ENCODE measurements around the gene FRMD6.

Gene FRMD6

DNA sequence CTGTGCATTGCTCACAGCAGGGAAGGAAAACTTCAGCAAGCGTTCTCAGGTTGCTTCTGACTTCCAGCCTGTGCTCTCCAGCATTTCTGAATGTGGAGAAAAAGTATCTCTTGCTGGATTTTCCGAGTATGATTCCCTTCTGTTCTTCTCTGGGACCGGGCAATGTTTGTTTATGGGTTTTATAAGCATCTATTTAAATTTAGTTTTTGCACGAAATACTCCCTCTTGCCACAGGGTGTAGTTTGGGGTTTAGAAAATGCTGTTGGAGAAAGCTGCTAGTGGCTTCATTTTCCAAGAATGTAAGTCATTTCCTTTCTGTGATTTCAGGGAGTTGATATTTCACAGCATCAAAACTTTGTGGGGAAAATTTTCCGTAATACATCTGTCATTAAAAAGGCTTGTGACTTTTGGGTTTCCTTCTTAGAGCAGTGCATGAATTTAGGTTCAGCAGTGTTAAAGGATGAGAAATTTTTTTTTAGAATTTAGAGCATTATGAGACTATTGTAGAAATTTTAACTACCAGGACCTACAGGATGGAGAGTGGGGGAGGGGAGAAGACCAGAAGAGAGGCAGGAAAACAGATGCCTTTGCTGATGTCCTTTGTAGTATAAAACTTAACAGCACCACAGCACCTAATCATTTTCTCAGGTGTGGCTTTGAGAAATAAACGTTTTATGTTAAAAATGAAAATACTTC, 1.5 kb downstream of the FRMD6 start:
- Histone ChIP-seq H3K4me3 (ENCODE audit: low read length) (peak overlapping the region; percentile 90), H3K9me3 (ENCODE audit: insufficient read depth, low read depth, low read length) (no peaks in the 10 kb centered on the region), H3K36me3 (ENCODE audit: insufficient read depth, low read length) (no peaks in the 10 kb centered on the region), H3K4me1 (ENCODE audit: insufficient read depth, low read length) (peaks cover 31% of the 10 kb centered on the region), H3K9ac (ENCODE audit: low read depth, low read length) (peak overlapping the region; percentile 61), H3K27me3 (ENCODE audit: insufficient read depth, low read length) (no peaks in the 10 kb centered on the region), H3K27ac (ENCODE audit: low read depth, low read length) (no peak overlapping the region)
- WGBS = 14% methylated on average over 3 of the region's 6 CpGs

DNA sequence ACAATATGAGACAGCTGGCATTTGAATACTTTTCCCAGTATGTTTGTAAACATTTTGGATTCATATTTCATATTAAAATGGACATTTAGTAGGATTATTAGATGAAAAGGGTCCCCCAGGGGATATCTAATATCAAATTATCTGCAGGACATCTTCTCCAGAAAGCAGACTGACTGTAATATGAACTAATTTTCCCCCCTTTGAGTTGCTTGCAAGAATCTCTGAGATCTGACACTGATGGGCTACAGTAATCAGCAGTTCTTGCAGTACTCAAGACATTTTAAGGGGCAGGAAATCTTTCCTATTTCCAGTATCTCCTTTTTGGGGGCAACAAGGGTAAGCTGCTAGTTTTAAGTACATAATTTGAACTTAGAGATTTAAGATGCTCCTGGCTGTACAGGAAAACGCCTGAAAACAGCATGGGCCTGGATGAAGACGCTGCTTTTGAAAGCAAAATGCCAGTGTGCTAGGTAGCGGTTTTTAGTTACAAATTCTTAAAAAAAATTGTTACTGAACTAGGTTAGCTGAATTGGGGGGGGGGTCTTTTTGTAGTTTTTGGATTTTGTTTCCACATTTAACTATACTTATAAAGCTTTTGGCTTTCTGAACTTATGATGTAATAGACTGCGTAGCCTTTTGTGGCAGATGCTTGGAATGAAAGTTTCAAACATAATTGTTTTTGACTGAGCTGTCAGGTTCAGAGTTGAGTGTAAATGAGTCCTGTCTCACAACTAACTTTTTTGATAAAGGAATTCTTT, 2.2 kb downstream of the FRMD6 start:
- Histone ChIP-seq H3K4me1 (ENCODE audit: insufficient read depth, low read length) (peaks cover 31% of the 10 kb centered on the region), H3K27me3 (ENCODE audit: insufficient read depth, low read length) (no peaks in the 10 kb centered on the region), H3K36me3 (ENCODE audit: insufficient read depth, low read length) (no peaks in the 10 kb centered on the region), H3K4me3 (ENCODE audit: low read length) (peak overlapping the region; percentile 90), H3K27ac (ENCODE audit: low read depth, low read length) (no peak overlapping the region; the same call in 1 of the 2 replicates), H3K9ac (ENCODE audit: low read depth, low read length) (peak overlapping the region; percentile 2; the same call in 1 of the 2 replicates), H3K9me3 (ENCODE audit: insufficient read depth, low read depth, low read length) (no peaks in the 10 kb centered on the region)
- 83% methylated on average over 4 of the region's 4 CpGs for WGBS

DNA sequence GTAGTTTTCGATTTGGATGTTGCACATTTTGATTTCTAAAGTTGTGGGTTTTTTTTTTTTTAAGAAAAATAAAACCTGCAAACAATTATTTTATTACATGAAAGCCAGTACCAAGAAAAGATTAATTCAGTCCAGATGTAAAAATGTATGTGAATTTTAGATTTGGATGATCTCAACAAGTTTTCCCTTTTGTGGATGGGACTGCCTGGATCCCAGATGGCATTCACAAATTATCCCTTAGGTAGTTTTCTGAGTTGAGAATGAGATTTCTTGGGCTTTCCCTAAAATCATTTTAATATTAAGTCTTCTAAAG, 2.8 kb downstream of the FRMD6 start:
- Histone ChIP-seq H3K27ac (ENCODE audit: low read depth, low read length) (no peak overlapping the region), H3K36me3 (ENCODE audit: insufficient read depth, low read length) (no peaks in the 10 kb centered on the region), H3K9ac (ENCODE audit: low read depth, low read length) (no peak overlapping the region), H3K27me3 (ENCODE audit: insufficient read depth, low read length) (no peaks in the 10 kb centered on the region), H3K4me3 (ENCODE audit: low read length) (peak overlapping the region; percentile 90; the same call in 1 of the 2 replicates), H3K4me1 (ENCODE audit: insufficient read depth, low read length) (peaks cover 31% of the 10 kb centered on the region), H3K9me3 (ENCODE audit: insufficient read depth, low read depth, low read length) (no peaks in the 10 kb centered on the region)
- WGBS = no CpG with 5 or more reads among the region's 1 CpG

DNA sequence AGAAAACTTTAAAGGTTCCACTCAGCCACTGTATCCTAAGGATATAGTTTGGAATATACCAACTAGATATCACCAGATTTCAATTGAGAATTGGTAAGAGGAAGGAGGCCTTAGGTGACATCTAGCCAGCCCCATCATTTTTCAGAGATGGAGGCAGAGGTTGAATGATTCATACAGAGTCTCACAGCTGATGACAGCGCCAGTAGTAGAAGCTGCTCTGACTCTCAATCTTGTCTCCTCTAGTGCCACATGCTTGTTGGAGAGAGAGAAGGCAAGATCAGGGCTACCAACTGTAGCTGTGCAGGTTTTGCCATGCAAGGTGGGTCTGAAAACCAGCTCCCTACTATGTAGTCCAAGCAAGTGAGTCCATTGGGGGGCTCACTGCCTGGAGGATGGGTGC, 6.1 kb downstream of the FRMD6 start:
- Histone ChIP-seq H3K9ac (ENCODE audit: low read depth, low read length) (no peak overlapping the region), H3K36me3 (ENCODE audit: insufficient read depth, low read length) (no peaks in the 10 kb centered on the region), H3K4me1 (ENCODE audit: insufficient read depth, low read length) (peaks cover 27% of the 10 kb centered on the region), H3K27ac (ENCODE audit: low read depth, low read length) (no peak overlapping the region), H3K27me3 (ENCODE audit: insufficient read depth, low read length) (no peaks in the 10 kb centered on the region), H3K4me3 (ENCODE audit: low read length) (no peak overlapping the region), H3K9me3 (ENCODE audit: insufficient read depth, low read depth, low read length) (no peaks in the 10 kb centered on the region)
- 100% methylated on average over 1 of the region's 1 CpG for WGBS

DNA sequence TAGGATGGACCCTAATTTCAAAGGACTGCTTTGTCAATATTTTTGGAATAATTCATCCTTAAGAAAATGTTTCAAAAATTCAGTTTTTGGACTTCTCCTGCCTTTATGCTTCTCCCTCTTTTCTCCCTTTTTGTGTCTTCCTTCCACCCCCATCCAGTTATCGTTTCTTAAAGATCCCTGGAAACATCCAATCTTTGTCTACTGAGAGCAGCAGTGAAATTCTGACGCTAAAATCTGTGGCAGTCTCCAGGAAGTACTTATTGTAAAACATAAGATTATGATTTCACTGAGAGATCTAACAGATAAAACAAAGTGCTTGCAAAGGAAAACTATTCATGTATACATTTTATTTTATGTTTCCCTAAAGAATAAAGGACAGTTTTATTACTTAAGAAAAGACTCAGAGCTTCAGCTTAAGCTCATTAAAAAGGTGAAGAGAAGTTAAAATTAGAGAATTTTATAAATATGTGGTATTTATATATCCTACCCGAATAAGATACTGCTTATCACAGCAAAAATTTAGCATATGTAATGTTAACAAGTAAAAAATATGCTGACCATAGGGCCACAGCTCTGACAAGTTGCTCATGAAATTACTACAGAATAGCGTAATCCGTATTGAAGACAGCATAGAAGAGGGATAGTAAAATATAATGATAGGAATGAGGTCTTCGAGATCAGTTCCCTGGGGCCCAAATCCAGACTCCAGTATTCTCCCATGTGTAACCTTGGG, 6.9 kb downstream of the FRMD6 start:
- no peak overlapping the region for H3K27ac ChIP-seq (ENCODE audit: low read depth, low read length)

DNA sequence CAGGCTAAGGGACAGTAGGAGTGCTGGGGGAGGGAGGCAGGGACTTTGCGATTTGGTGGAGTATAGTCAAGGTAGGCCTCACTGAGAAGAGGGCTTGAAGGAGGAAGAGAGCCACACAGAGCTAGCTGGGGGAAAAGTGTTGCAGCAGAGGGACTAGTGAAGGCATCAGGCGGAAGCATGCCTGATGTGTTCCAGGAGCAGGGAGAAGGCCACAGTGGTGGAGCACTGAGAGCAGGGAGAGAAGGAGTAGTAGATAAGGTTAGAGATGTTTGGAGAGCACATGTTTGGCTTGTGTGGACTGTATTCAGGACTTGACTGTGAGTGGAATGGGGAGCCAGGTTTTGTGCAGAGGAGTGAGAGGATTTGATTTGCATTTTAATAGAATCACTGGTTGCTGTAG, 9.0 kb downstream of the FRMD6 start:
- H3K36me3 ChIP-seq (ENCODE audit: insufficient read depth, low read length) = no peaks in the 10 kb centered on the region
- no peak overlapping the region for H3K9ac ChIP-seq (ENCODE audit: low read depth, low read length)
- no peak overlapping the region for H3K4me3 ChIP-seq (ENCODE audit: low read length)
- H3K4me1 ChIP-seq (ENCODE audit: insufficient read depth, low read length) = peaks cover 1% of the 10 kb centered on the region; the same call in 1 of the 2 replicates
- no peaks in the 10 kb centered on the region for H3K9me3 ChIP-seq (ENCODE audit: insufficient read depth, low read depth, low read length)
- 87% methylated on average over 2 of the region's 2 CpGs for WGBS
- no peak overlapping the region for H3K27ac ChIP-seq (ENCODE audit: low read depth, low read length)
- H3K27me3 ChIP-seq (ENCODE audit: insufficient read depth, low read length) = no peaks in the 10 kb centered on the region

More for the DNA sequence above, 6.9 kb downstream of the FRMD6 start:
- WGBS = 100% methylated on average over 4 of the region's 6 CpGs
- Histone ChIP-seq H3K4me1 (ENCODE audit: insufficient read depth, low read length) (peaks cover 23% of the 10 kb centered on the region), H3K4me3 (ENCODE audit: low read length) (no peak overlapping the region), H3K9ac (ENCODE audit: low read depth, low read length) (no peak overlapping the region), H3K9me3 (ENCODE audit: insufficient read depth, low read depth, low read length) (no peaks in the 10 kb centered on the region), H3K36me3 (ENCODE audit: insufficient read depth, low read length) (no peaks in the 10 kb centered on the region), H3K27me3 (ENCODE audit: insufficient read depth, low read length) (no peaks in the 10 kb centered on the region)

DNA sequence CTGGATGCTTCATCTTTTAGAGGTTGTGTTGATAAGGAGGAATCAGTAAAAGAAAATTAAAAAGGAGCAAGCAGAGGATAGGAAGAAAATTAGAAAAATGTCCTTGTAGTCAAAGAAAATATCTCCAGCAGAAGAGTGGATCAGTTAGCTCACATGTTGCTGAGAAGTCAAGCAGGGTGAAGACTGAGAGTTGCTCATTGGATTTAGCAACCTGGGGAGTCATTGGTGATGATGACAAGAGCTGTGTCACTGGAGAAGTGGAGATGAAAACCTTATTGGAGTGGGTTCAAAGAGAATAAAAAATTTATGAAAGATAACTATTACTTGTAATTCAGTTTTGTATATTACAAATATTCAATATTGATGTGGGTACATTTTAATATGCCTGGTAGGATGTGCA, 9.8 kb downstream of the FRMD6 start:
- Histone ChIP-seq H3K27me3 (ENCODE audit: insufficient read depth, low read length) (no peaks in the 10 kb centered on the region), H3K27ac (ENCODE audit: low read depth, low read length) (no peak overlapping the region)

DNA sequence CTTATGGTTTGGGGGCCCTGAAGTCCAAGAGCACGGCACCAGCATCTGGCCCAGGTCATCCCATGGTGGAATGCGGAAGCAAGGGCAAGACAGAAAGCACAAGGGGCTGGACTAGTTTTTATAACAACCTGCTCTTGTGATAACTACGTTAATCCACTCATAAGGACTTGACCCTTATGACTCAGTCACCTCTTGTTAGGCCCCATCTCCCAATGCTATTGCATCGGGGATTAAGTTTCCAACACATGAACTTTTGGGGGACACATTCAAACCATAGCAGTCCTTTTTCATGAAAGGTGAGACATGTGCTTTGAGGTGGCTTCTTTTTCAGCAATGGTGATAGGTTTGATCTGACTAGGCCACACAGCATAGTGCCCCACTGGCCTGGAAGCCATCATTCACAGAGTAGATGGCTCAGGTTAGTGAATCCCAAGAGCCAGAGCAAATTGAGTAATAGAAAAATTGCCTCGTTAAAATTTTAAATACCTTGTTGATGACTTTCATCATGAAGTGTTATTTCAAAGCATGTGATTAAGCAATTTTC, 12.1 kb downstream of the FRMD6 start:
- WGBS = 95% methylated on average over 5 of the region's 5 CpGs
- Histone ChIP-seq H3K27ac (ENCODE audit: low read depth, low read length) (no peak overlapping the region), H3K4me3 (ENCODE audit: low read length) (no peak overlapping the region), H3K36me3 (ENCODE audit: insufficient read depth, low read length) (no peaks in the 10 kb centered on the region), H3K9me3 (ENCODE audit: insufficient read depth, low read depth, low read length) (no peaks in the 10 kb centered on the region), H3K9ac (ENCODE audit: low read depth, low read length) (no peak overlapping the region), H3K4me1 (ENCODE audit: insufficient read depth, low read length) (no peaks in the 10 kb centered on the region), H3K27me3 (ENCODE audit: insufficient read depth, low read length) (no peaks in the 10 kb centered on the region)

More for the DNA sequence above, 9.8 kb downstream of the FRMD6 start:
- no peak overlapping the region for H3K9ac ChIP-seq (ENCODE audit: low read depth, low read length)
- no peaks in the 10 kb centered on the region for H3K4me1 ChIP-seq (ENCODE audit: insufficient read depth, low read length)
- H3K4me3 ChIP-seq (ENCODE audit: low read length) = no peak overlapping the region
- no peaks in the 10 kb centered on the region for H3K9me3 ChIP-seq (ENCODE audit: insufficient read depth, low read depth, low read length)
- no peaks in the 10 kb centered on the region for H3K36me3 ChIP-seq (ENCODE audit: insufficient read depth, low read length)

DNA sequence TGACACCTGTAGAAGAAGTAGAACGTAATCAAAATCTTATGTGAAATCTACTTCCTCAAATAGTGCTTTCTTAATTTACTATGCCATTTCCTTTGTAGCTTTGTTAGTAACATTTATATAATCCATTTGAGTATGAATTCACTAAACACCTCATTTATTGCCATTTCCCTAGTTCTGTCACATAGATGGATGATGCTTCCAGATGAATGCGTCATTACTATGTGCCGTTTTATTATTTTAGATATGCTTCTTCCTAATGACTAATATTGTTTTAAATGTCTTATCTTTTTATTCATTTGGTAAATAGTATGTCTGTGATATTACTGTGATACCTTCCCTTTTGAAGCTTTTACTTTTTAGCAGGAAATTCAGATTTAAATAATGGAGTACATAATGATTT, 14.4 kb downstream of the FRMD6 start:
- no peaks in the 10 kb centered on the region for H3K9me3 ChIP-seq (ENCODE audit: insufficient read depth, low read depth, low read length)
- no peaks in the 10 kb centered on the region for H3K27me3 ChIP-seq (ENCODE audit: insufficient read depth, low read length)
- H3K36me3 ChIP-seq (ENCODE audit: insufficient read depth, low read length) = no peaks in the 10 kb centered on the region
- no peak overlapping the region for H3K27ac ChIP-seq (ENCODE audit: low read depth, low read length)
- no peak overlapping the region for H3K4me3 ChIP-seq (ENCODE audit: low read length)
- no CpG with 5 or more reads among the region's 3 CpGs for WGBS
- no peak overlapping the region for H3K9ac ChIP-seq (ENCODE audit: low read depth, low read length)
- H3K4me1 ChIP-seq (ENCODE audit: insufficient read depth, low read length) = no peaks in the 10 kb centered on the region

DNA sequence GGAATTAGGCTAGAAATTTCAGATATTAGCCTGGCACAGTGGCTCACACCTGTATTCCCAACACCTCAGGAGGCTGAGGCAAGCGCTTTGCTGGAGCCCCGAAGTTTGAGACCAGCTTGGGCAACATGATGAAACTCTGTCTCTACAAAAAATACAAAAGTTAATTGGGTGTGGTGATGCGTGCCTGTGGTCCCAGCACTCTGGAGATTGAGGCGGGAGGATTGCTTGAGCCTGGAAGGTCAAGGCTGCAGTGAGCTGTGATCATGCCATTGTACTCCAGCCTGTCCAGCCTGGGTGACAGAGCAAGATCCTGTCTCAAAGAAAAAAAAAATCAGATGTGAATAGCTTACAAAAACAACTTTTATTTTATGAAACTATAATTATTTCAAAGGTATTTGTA, 15.1 kb downstream of the FRMD6 start:
- Histone ChIP-seq H3K36me3 (ENCODE audit: insufficient read depth, low read length) (no peaks in the 10 kb centered on the region), H3K27ac (ENCODE audit: low read depth, low read length) (no peak overlapping the region), H3K4me3 (ENCODE audit: low read length) (no peak overlapping the region), H3K9ac (ENCODE audit: low read depth, low read length) (no peak overlapping the region), H3K27me3 (ENCODE audit: insufficient read depth, low read length) (no peaks in the 10 kb centered on the region), H3K9me3 (ENCODE audit: insufficient read depth, low read depth, low read length) (no peaks in the 10 kb centered on the region), H3K4me1 (ENCODE audit: insufficient read depth, low read length) (no peaks in the 10 kb centered on the region)
- WGBS = 89% methylated on average over 4 of the region's 4 CpGs

DNA sequence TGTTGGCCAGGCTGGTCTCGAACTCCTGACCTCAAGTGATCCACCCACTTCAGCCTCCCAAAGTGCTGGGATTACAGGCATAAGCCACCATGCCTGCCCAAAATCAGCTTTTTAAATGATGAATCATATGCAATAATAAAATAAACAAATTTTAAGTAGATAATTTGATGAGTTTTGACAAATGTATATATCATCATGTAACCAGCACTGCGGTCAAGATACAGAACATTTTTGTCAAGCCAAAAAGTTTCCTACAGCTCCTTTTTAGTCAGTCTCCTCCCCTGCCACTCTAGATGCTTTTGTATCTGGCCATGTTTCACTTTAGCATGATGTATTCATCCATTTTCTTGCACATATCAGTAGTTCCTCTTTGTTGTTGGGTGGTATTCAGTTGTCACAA, 17.2 kb downstream of the FRMD6 start:
- Histone ChIP-seq H3K36me3 (ENCODE audit: insufficient read depth, low read length) (no peaks in the 10 kb centered on the region), H3K9me3 (ENCODE audit: insufficient read depth, low read depth, low read length) (no peaks in the 10 kb centered on the region), H3K9ac (ENCODE audit: low read depth, low read length) (no peak overlapping the region), H3K4me3 (ENCODE audit: low read length) (no peak overlapping the region), H3K27ac (ENCODE audit: low read depth, low read length) (no peak overlapping the region), H3K4me1 (ENCODE audit: insufficient read depth, low read length) (no peaks in the 10 kb centered on the region), H3K27me3 (ENCODE audit: insufficient read depth, low read length) (no peaks in the 10 kb centered on the region)
- WGBS = 100% methylated on average over 2 of the region's 2 CpGs
